Heart right ventricle (tissue), 16 donors: ENCODE data around the gene MCL1. TPM values are rescaled to one million over a fixed set of nuclear protein-coding genes. Genes with fewer than 3 reads are reported as not detected.

Experiments used
- ATAC-seq, 8 donors: fragments of 200-7000 bp; cut with Tn5 transposase; one replicate each; pipeline ENCODE4 v1.9.1; 2020; ENCODE audit warnings: mild to moderate bottlenecking in 8 of 8, moderate library complexity in 8 of 8, moderate number of reproducible peaks in 1 of 8
- DNase-seq, 2 donors: peaks; one replicate each; pipeline ENCODE4 v3.0.0-alpha.2; 2020
- H3K27ac ChIP-seq, 10 donors: fragments of 200-600 bp; sonication (generic) in 2 of 10; one replicate each; pipeline versions ENCODE4 v1.5.0 to v1.8.0; 2020 to 2022; ENCODE audit warnings: mild to moderate bottlenecking in 3 of 10
- H3K27me3 ChIP-seq, 7 donors: fragments of 200-600 bp; one replicate each; pipeline ENCODE4 v1.8.0; 2021 to 2022; ENCODE audit warnings: mild to moderate bottlenecking in 2 of 7
- H3K36me3 ChIP-seq, 9 donors: fragments of 200-600 bp; sonication (generic) in 1 of 9; one replicate each; pipeline versions ENCODE4 v1.5.0 to v1.8.0; 2020 to 2022; ENCODE audit warnings: mild to moderate bottlenecking in 2 of 9
- H3K4me1 ChIP-seq, 9 donors: fragments of 200-600 bp; sonication (generic) in 1 of 9; one replicate each; pipeline versions ENCODE4 v1.5.0 to v1.8.0; 2020 to 2022; ENCODE audit warnings: mild to moderate bottlenecking in 4 of 9
- H3K4me3 ChIP-seq, 10 donors: fragments of 200-600 bp; sonication (generic) in 2 of 10; one replicate each; pipeline versions ENCODE4 v1.5.0 to v1.8.0; 2020 to 2022; ENCODE audit warnings: mild to moderate bottlenecking in 7 of 10, moderate library complexity in 2 of 10
- H3K9me3 ChIP-seq, 11 donors: fragments of 200-600 bp in 10 of 11; sonication (generic) in 2 of 11; one replicate each; pipeline versions ENCODE4 v1.5.0 to v1.8.0; 2013 to 2022; ENCODE audit warnings: mild to moderate bottlenecking in 2 of 11, control low read depth in 1 of 11, moderate library complexity in 1 of 11
- CTCF ChIP-seq, 9 donors: fragments of 200-600 bp; sonication (generic) in 2 of 9; IDR thresholded peaks; one replicate each; pipeline versions ENCODE4 v1.5.0 to v1.8.0; 2021 to 2022; ENCODE audit warnings: antibody characterized with exemption in 9 of 9, mild to moderate bottlenecking in 5 of 9, moderate library complexity in 1 of 9
- WGBS, 2 donors: extraction: QIAGEN DNeasy Blood & Tissue Kit; methylation state at CpG; one replicate each; pipeline ENCODE4 v1.1.7; 2013; ENCODE audit warnings: inconsistent platforms in 1 of 2; 5-methylcytosine and 5-hydroxymethylcytosine counted together
- intact Hi-C, 10 donors: fragments of 100-400 bp; cut with DNase I; formaldehyde crosslinking; loops; one replicate each; pipeline versions ENCODE4 v1.11.1 to v1.14.2; 2022
- polyA plus RNA-seq, 2 donors: library from polyadenylated mRNA; stranded (reverse); fragments of 200-250 nt; gene quantifications; one replicate each; pipeline ENCODE4 v1.2.3, GENCODE V29; 2013
- total RNA-seq, 10 donors: library from RNA; stranded (reverse); fragmentation: NEBNext Ultra II Directional in 3 of 10; extraction: Animal tissue kit (Norgen Biotek cat#: 25700) in 3 of 10; gene quantifications; one replicate each; pipeline versions ENCODE4 v1.2.1 to v1.2.4, GENCODE V29; 2021 to 2023
- donor health status: Arrhythmogenic right ventricular cardiomyopathy.
- donor health status: ischemic (EF 13 %, LVEDD 7.1; RV severe dilation, severe dysfunction).
- donor health status: healthy with polysubstance abuse.
- donor health status: DM: no; HTN: yes; CAD: no.
- donor health status: DM: no; HTN: no; CAD: no.
- donor health status: ischemic (EF 25% LVEDD 6.9; RV normal size, moderate dysfunction).
- donor health status: ischemic (EF 25% LVEDD 5.7; RV mildly dilated, moderate dysfunction).
- donor health status: healthy.
- donor health status: DM: yes; HTN: yes; CAD: no.
- donor health status: Ischemic cardiomyopathy.
- donor health status: ischemic (EF 35%, LVEDD 5.7; RV mildly dilated, moderate dysfunction).
- donor health status: nonischemic (EF 11% LVEDD 7.7; RV severe dilation, severe dysfunction).
- donor health status: DM: yes; HTN: yes; CAD: no.
- donor health status: PGD.
- donor health status: ischemic (EF 29% LVEDD 5.4; RV normal size, mild dysfunction).
- donor health status: nonischemic (EF 23%, LVEDD 6.1; RV moderate dilation, normal function).

Gene MCL1
- total and polyA plus RNA-seq, 12 donors: 54.3 to 155 (median 115) TPM

- Histone ChIP-seq H3K36me3 (peaks cover 0 to 10% (median 0%) of the 10 kb centered on the region in 9 donors), H3K4me1 (peaks cover 14 to 59% (median 38%) of the 10 kb centered on the region in 9 donors), H3K27ac (peak overlapping the region in 9 of 10 donors; percentile 81 to 94 (median 88)), H3K4me3 (peak overlapping the region in 9 of 10 donors; percentile 47 to 69 (median 66)), H3K9me3 (no peaks in the 10 kb centered on the region), H3K27me3 (no peaks in the 10 kb centered on the region)
- WGBS, 2 donors: 51 to 62% methylated on average over 22 of the region's 22 CpGs
- intact Hi-C loops: loop anchor here in 3 of 10 donors (10.0 kb wide), 2 partner anchors 254 to 264 kb away; partner anchors contain the start of gene CTSK (in 1 of the 3)
- no peak for TF ChIP-seq CTCF (IDR thresholded peaks at IDR 0.05)
- DNase-seq: no peak
- peak; percentile 6 to 39 (median 24) for ATAC-seq
Measured at GRCh38 chr1:150550222-150551050, 29.0 kb downstream of the MCL1 start.

- no peaks in the 10 kb centered on the region for H3K9me3 ChIP-seq
- peak overlapping the region; percentile 47 to 69 (median 66) for H3K4me3 ChIP-seq
- 12 to 27% methylated on average over 20 to 43 of the region's 43 CpGs for WGBS, 2 donors
- intact Hi-C loops: loop anchor here in 4 of 10 donors (10.0 kb wide), 3 partner anchors 255 to 265 kb away; partner anchors contain the start of genes CIART (in 1 of the 4) and CTSK (in 1 of the 4)
- no peak for DNase-seq
- no peaks in the 10 kb centered on the region for H3K27me3 ChIP-seq
- peak in 2 of 9 donors; percentile 15 to 28 for TF ChIP-seq CTCF (IDR thresholded peaks at IDR 0.05)
- H3K36me3 ChIP-seq: peaks cover 0 to 4% (median 0%) of the 10 kb centered on the region in 9 donors
- ATAC-seq: peak; percentile 0 to 18 (median 11)
- peaks cover 14 to 59% (median 38%) of the 10 kb centered on the region in 9 donors for H3K4me1 ChIP-seq
- H3K27ac ChIP-seq: peak overlapping the region; percentile 68 to 94 (median 88)
Measured at GRCh38 chr1:150549496-150550221, 29.8 kb downstream of the MCL1 start.

DNA sequence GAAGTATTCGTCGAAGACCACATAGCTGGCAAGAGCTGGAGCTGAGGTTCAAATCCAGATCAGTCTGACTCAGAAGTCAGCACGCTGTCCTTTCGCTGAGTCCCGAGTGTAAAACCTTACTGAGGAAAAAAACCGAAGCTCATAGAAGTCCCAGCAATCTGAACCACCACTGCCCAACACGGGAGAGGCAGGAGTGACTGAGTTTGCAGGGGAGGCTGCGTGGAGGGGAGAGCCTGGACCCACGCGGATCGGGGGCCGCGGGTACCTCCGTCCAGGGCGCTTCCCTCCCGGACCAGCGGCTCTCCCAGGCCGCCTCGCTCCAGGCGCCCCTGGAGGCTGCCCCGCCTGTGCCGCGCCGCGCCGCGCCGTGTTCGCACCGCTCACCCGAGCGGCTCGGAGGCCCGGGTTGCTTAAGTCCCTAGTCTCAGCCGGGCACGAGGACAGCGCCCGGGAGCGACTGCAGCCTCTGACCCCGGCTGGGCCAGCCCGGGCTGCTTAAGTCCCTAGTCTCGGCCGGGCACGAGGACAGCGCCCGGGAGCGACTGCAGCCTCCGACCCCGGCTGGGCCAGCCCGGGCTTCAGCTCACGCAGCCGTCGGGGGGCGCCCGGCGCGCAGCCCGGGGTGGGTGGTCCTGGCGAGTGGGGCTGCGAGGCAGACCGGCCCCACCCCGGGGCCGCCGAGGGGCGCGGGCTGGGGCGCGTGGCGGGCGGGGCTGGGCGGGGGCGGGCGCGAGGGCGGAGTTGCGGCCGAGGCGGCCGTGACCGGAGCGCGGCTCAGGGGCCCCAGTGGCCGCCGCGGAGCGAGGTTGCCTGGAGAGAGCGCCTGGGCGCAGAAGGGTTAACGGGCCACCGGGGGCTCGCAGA is 30.5 kb downstream of the MCL1 start, which contains the start of gene ADAMTSL4:
ADAMTSL4 (plus strand) TSS at position 777 of the 864 bp plus-strand sequence. CDS start 2,881 bp downstream, outside the sequence.
- 1% methylated on average over 84 to 91 of the region's 91 CpGs for WGBS, 2 donors
- Histone ChIP-seq H3K27ac (peak within 1 kb of the TSS; percentile 68 to 94 (median 88)), H3K4me1 (peaks cover 14 to 57% (median 38%) of the 10 kb centered on the region in 9 donors), H3K27me3 (no peaks in the 10 kb centered on the region), H3K4me3 (peak within 1 kb of the TSS; percentile 47 to 69 (median 66)), H3K9me3 (no peaks in the 10 kb centered on the region), H3K36me3 (no peaks in the 10 kb centered on the region)
- peak in 4 of 9 donors; percentile 24 to 49 (median 40) for TF ChIP-seq CTCF (IDR thresholded peaks at IDR 0.05)
- DNase-seq: peak in 1 of 2 donors; percentile 65
- intact Hi-C loops: loop anchor here in 1 of 10 donors (10.0 kb wide), 1 partner anchor 264 kb away; the partner anchor contains the start of gene CIART
- ATAC-seq: peak; percentile 20 to 63 (median 40)
